Osteocyte (in vitro differentiated cells): ENCODE measurements around the gene TAS1R2. TPM values are rescaled to one million over a fixed set of nuclear protein-coding genes. Genes with fewer than 3 reads are reported as not detected.
"Not testable (repeated sequence)": the region's sequence is repeated elsewhere in the genome, so short reads cannot be mapped to it uniquely, and the experiment has no call there.

Experiments used
- DNase-seq: peaks from one replicate; pipeline ENCODE4 v3.0.0; 2021; ENCODE audit warnings: mixed read lengths; ENCODE audit not compliant: unreplicated experiment; ENCODE audit errors: extremely low spot score
- H3K27ac Mint-ChIP-seq: one replicate; pipeline ENCODE4 v1.8.0; 2021; ENCODE audit warnings: mild to moderate bottlenecking, mixed read lengths; ENCODE audit not compliant: unreplicated experiment
- H3K27me3 Mint-ChIP-seq: one replicate; pipeline ENCODE4 v1.8.0; 2021; ENCODE audit warnings: mixed read lengths; ENCODE audit not compliant: unreplicated experiment
- H3K36me3 Mint-ChIP-seq: one replicate; pipeline ENCODE4 v1.8.0; 2021; ENCODE audit warnings: mixed read lengths; ENCODE audit not compliant: unreplicated experiment
- H3K4me1 Mint-ChIP-seq: one replicate; pipeline ENCODE4 v1.8.0; 2021; ENCODE audit warnings: mixed read lengths; ENCODE audit not compliant: unreplicated experiment
- H3K4me3 Mint-ChIP-seq: one replicate; pipeline ENCODE4 v1.8.0; 2021; ENCODE audit warnings: mild to moderate bottlenecking, moderate library complexity, mixed read lengths; ENCODE audit not compliant: unreplicated experiment
- H3K9me3 Mint-ChIP-seq: one replicate; pipeline ENCODE4 v1.8.0; 2021; ENCODE audit warnings: mixed read lengths; ENCODE audit not compliant: unreplicated experiment
- CTCF ChIP-seq: fragments of 200-600 bp; sonication (generic); IDR thresholded peaks from 2 replicates; pipeline ENCODE4 v1.5.0; 2021; ENCODE audit warnings: antibody characterized with exemption, mild to moderate bottlenecking, moderate library complexity
- total RNA-seq: library from RNA; stranded (reverse); gene quantifications from 2 replicates; pipeline ENCODE4 v1.2.1, GENCODE V29; 2021

The TAS1R2 gene
- total RNA-seq, 1 donor from 2014 or later: not detected

GRCh38 chr1:18840145-18840544 lies 19.3 kb downstream of the TAS1R2 start:
- H3K4me1 Mint-ChIP-seq: no peaks in the 10 kb centered on the region
- no peaks in the 10 kb centered on the region for H3K36me3 Mint-ChIP-seq
- DNase-seq: no peak
- H3K27ac Mint-ChIP-seq: no peak overlapping the region
- H3K27me3 Mint-ChIP-seq: peaks cover 17% of the 10 kb centered on the region
- no peak for TF ChIP-seq CTCF
- H3K4me3 Mint-ChIP-seq: no peak overlapping the region
- peaks cover 8% of the 10 kb centered on the region for H3K9me3 Mint-ChIP-seq

- Mint-ChIP-seq H3K27ac (no peak overlapping the region), H3K9me3 (no peaks in the 10 kb centered on the region), H3K27me3 (peaks cover 10% of the 10 kb centered on the region), H3K4me1 (no peaks in the 10 kb centered on the region), H3K4me3 (no peak overlapping the region), H3K36me3 (no peaks in the 10 kb centered on the region)
- no peak for DNase-seq
- TF ChIP-seq CTCF: no peak
These were observed 22.8 kb downstream of the TAS1R2 start for GRCh38 chr1:18836654-18837053.

- not testable (repeated sequence) for DNase-seq, H3K9me3 Mint-ChIP-seq, H3K4me1 Mint-ChIP-seq, H3K4me3 Mint-ChIP-seq, H3K27ac Mint-ChIP-seq, H3K27me3 Mint-ChIP-seq, H3K36me3 Mint-ChIP-seq
These were observed 27.1 kb downstream of the TAS1R2 start for GRCh38 chr1:18832319-18832718.

GRCh38 chr1:18831656-18832055 lies 27.8 kb downstream of the TAS1R2 start:
- no peak overlapping the region for H3K4me3 Mint-ChIP-seq
- peaks cover 7% of the 10 kb centered on the region for H3K27me3 Mint-ChIP-seq
- no peak for DNase-seq
- H3K36me3 Mint-ChIP-seq: no peaks in the 10 kb centered on the region
- no peak overlapping the region for H3K27ac Mint-ChIP-seq
- H3K4me1 Mint-ChIP-seq: no peaks in the 10 kb centered on the region
- TF ChIP-seq CTCF: no peak
- no peaks in the 10 kb centered on the region for H3K9me3 Mint-ChIP-seq

GRCh38 chr1:18830596-18830995 lies 28.9 kb downstream of the TAS1R2 start:
- Mint-ChIP-seq H3K4me3 (no peak overlapping the region), H3K4me1 (no peaks in the 10 kb centered on the region), H3K36me3 (no peaks in the 10 kb centered on the region), H3K27me3 (peaks cover 2% of the 10 kb centered on the region), H3K9me3 (no peaks in the 10 kb centered on the region), H3K27ac (no peak overlapping the region)
- no peak for DNase-seq
- no peak for TF ChIP-seq CTCF

- DNase-seq: no peak
- Mint-ChIP-seq H3K27ac (no peak overlapping the region), H3K9me3 (no peaks in the 10 kb centered on the region), H3K4me3 (no peak overlapping the region), H3K4me1 (no peaks in the 10 kb centered on the region), H3K36me3 (no peaks in the 10 kb centered on the region), H3K27me3 (no peaks in the 10 kb centered on the region)
- TF ChIP-seq CTCF: no peak
These were observed 29.8 kb downstream of the TAS1R2 start for GRCh38 chr1:18829671-18830070.
